H1 (cell line): ENCODE data around the gene MYL11. TPM values are rescaled to one million over a fixed set of nuclear protein-coding genes. Genes with fewer than 3 reads are reported as not detected.
A peak's percentile ranks its signal among the peaks of the same experiment; 100 is the strongest.

ENCODE experiments used
- CTCF ChIA-PET: fragments of 300-600 bp; sonication (Branson Sonifier 250); formaldehyde crosslinking; loops from one replicate; lab custom pipeline; 2021; ENCODE audit not compliant: partially characterized antibody; lab: Charles Lee
- POLR2A ChIA-PET: fragments of 300-600 bp; sonication (Branson Sonifier 250); formaldehyde crosslinking; loops from one replicate; lab custom pipeline; 2021; ENCODE audit warnings: inconsistent platforms; ENCODE audit not compliant: partially characterized antibody; lab: Charles Lee
- DNase-seq, 2 experiments: peaks; one replicate each; pipeline versions ENCODE4 v3.0.0 to v3.0.0-alpha.2; 2010 to 2022; ENCODE audit warnings: low spot score in 2 of 2, low read depth in 1 of 2, mixed read lengths in 1 of 2
- FAIRE-seq: peaks from 2 replicates; lab custom pipeline; 2011; peaks lifted over from hg19 to GRCh38; lab: Jason Lieb, UNC
- H2AFZ ChIP-seq: 2 replicates; pipeline ENCODE4 v1.8.1; 2012; ENCODE audit warnings: low read length, inconsistent platforms
- H2AK5ac ChIP-seq: 2 replicates; pipeline ENCODE4 v1.6.1; 2013; ENCODE audit warnings: low read depth, low read length
- H2BK120ac ChIP-seq: replicated peaks from 2 replicates; pipeline ENCODE3; 2013; ENCODE audit warnings: low read depth, low read length, inconsistent platforms
- H2BK12ac ChIP-seq: 2 replicates; pipeline ENCODE4 v1.6.1; 2013; ENCODE audit warnings: low read depth, low read length
- H2BK15ac ChIP-seq: 2 replicates; pipeline ENCODE4 v1.6.1; 2013; ENCODE audit warnings: low read length
- H2BK20ac ChIP-seq: 2 replicates; pipeline ENCODE4 v1.6.1; 2013; ENCODE audit warnings: low read length
- H2BK5ac ChIP-seq: 2 replicates; pipeline ENCODE4 v1.6.1; 2013; ENCODE audit warnings: low read depth, low read length
- H3K14ac ChIP-seq: 2 replicates; pipeline ENCODE4 v1.6.1; 2013; ENCODE audit warnings: inconsistent platforms; ENCODE audit not compliant: insufficient read length
- H3K18ac ChIP-seq: 2 replicates; pipeline ENCODE4 v1.6.1; 2013; ENCODE audit warnings: low read length; ENCODE audit errors: extremely low read depth
- H3K23ac ChIP-seq: 2 replicates; pipeline ENCODE4 v1.6.1; 2013; ENCODE audit warnings: inconsistent platforms; ENCODE audit not compliant: insufficient read length
- H3K23me2 ChIP-seq: 2 replicates; pipeline ENCODE4 v1.6.1; 2013; ENCODE audit warnings: low read depth, low read length
- H3K27ac ChIP-seq: 2 replicates; pipeline ENCODE4 v1.6.1; 2011; ENCODE audit warnings: low read depth, low read length, inconsistent platforms
- H3K27me3 ChIP-seq, 4 experiments: replicated peaks in 1 of 4; 1 replicate in 1 of 4; 2 replicates in 3 of 4; pipeline versions ENCODE4 v1.6.1 to v1.8.1; 2011 to 2013; ENCODE audit warnings: low read length in 3 of 4, mild to moderate bottlenecking in 3 of 4, inconsistent platforms in 2 of 4, mixed read lengths in 2 of 4, moderate library complexity in 1 of 4; ENCODE audit not compliant: control insufficient read depth in 3 of 4, insufficient read depth in 3 of 4; ENCODE audit errors: extremely low read depth in 1 of 4
- H3K36me3 ChIP-seq, 4 experiments: 2 replicates each; pipeline versions ENCODE4 v1.6.1 to v1.8.1; 2011 to 2013; ENCODE audit warnings: mild to moderate bottlenecking in 4 of 4, low read length in 3 of 4, moderate library complexity in 2 of 4, control low read depth in 1 of 4, inconsistent platforms in 1 of 4; ENCODE audit not compliant: insufficient read depth in 4 of 4, control insufficient read depth in 2 of 4
- H3K4ac ChIP-seq: replicated peaks from 2 replicates; pipeline ENCODE3; 2013; ENCODE audit warnings: low read length, low read depth, mixed read lengths, inconsistent platforms; ENCODE audit not compliant: insufficient read length
- H3K4me1 ChIP-seq, 4 experiments: replicated peaks in 1 of 4; 1 replicate in 1 of 4; 2 replicates in 3 of 4; pipeline versions ENCODE4 v1.6.1 to v1.8.1; 2011 to 2013; ENCODE audit warnings: low read length in 3 of 4, inconsistent platforms in 2 of 4, mixed read lengths in 1 of 4; ENCODE audit not compliant: insufficient read depth in 4 of 4, control insufficient read depth in 3 of 4
- H3K4me2 ChIP-seq, 2 experiments: 2 replicates each; pipeline versions ENCODE4 v1.6.1 to v1.8.1; 2011 to 2013; ENCODE audit warnings: low read depth in 2 of 2, low read length in 2 of 2, control low read depth in 1 of 2, inconsistent platforms in 1 of 2, mild to moderate bottlenecking in 1 of 2; ENCODE audit not compliant: insufficient read depth in 1 of 2
- H3K4me3 ChIP-seq, 4 experiments: fragments of 200-600, 300-600 bp in 1 of 4; sonication (generic), shearing (Covaris generic), sonication (Bioruptor Twin) in 1 of 4; 2 replicates each; pipeline versions ENCODE4 v1.5.1 to v1.8.1; 2011 to 2016; ENCODE audit warnings: low read length in 4 of 4, low read depth in 3 of 4, control low read depth in 2 of 4, inconsistent platforms in 2 of 4, mild to moderate bottlenecking in 2 of 4, mixed read lengths in 1 of 4, moderate library complexity in 1 of 4; ENCODE audit not compliant: insufficient read depth in 2 of 4; ENCODE audit errors: extremely low read depth in 1 of 4
- H3K56ac ChIP-seq: replicated peaks from 2 replicates; pipeline ENCODE3; 2013; ENCODE audit warnings: low read depth, mild to moderate bottlenecking, mixed read lengths, low read length, inconsistent platforms; ENCODE audit not compliant: insufficient read length
- H3K79me1 ChIP-seq: 2 replicates; pipeline ENCODE4 v1.6.1; 2013; ENCODE audit warnings: low read depth, low read length, control low read depth
- H3K79me2 ChIP-seq, 2 experiments: 2 replicates each; pipeline versions ENCODE4 v1.6.1 to v1.8.1; 2012 to 2013; ENCODE audit warnings: low read length in 2 of 2, mild to moderate bottlenecking in 2 of 2, inconsistent platforms in 1 of 2; ENCODE audit not compliant: insufficient read depth in 2 of 2, control insufficient read depth in 1 of 2
- H3K9ac ChIP-seq, 4 experiments: replicated peaks in 1 of 4; 1 replicate in 1 of 4; 2 replicates in 3 of 4; pipeline versions ENCODE4 v1.6.1 to v1.8.1; 2011 to 2013; ENCODE audit warnings: low read depth in 3 of 4, low read length in 3 of 4, control low read depth in 2 of 4, mild to moderate bottlenecking in 2 of 4, moderate library complexity in 2 of 4, inconsistent platforms in 1 of 4; ENCODE audit errors: extremely low read depth in 1 of 4
- H3K9me3 ChIP-seq, 2 experiments: 2 replicates each; pipeline versions ENCODE4 v1.6.1 to v1.8.1; 2012 to 2013; ENCODE audit warnings: mild to moderate bottlenecking in 2 of 2, moderate library complexity in 2 of 2, control low read depth in 1 of 2, inconsistent platforms in 1 of 2, low read depth in 1 of 2, low read length in 1 of 2, mixed read lengths in 1 of 2; ENCODE audit not compliant: insufficient read depth in 2 of 2
- H4K20me1 ChIP-seq, 2 experiments: replicated peaks in 1 of 2; 2 replicates each; pipeline versions ENCODE3 to v1.8.1; 2011 to 2013; ENCODE audit warnings: inconsistent platforms in 2 of 2, low read length in 2 of 2, mild to moderate bottlenecking in 1 of 2; ENCODE audit not compliant: insufficient read depth in 2 of 2, control insufficient read depth in 1 of 2
- H4K5ac ChIP-seq: 2 replicates; pipeline ENCODE4 v1.6.1; 2013; ENCODE audit warnings: low read length, low read depth, mixed read lengths, inconsistent platforms; ENCODE audit not compliant: insufficient read length
- H4K8ac ChIP-seq: 2 replicates; pipeline ENCODE4 v1.8.0; 2013; ENCODE audit warnings: mild to moderate bottlenecking, moderate library complexity, low read length, inconsistent platforms; ENCODE audit not compliant: insufficient read depth; ENCODE audit errors: extremely low read depth
- H4K91ac ChIP-seq: replicated peaks from 2 replicates; pipeline ENCODE3; 2013; ENCODE audit warnings: low read length, mixed read lengths, inconsistent platforms; ENCODE audit not compliant: insufficient read length
- FOSL1 ChIP-seq: IDR thresholded peaks from 2 replicates; pipeline ENCODE4 v1.6.1; 2011; ENCODE audit warnings: mild to moderate bottlenecking, low read depth, low read length, moderate library complexity; ENCODE audit not compliant: insufficient read depth
- WGBS, 2 experiments: shearing (Covaris generic) in 1 of 2; methylation state at CpG; one replicate each; pipeline versions ENCODE4 v1.1.6 to v1.1.7; 2013 to 2015; ENCODE audit warnings: low lambda C conversion rate in 2 of 2, mixed read lengths in 2 of 2, inconsistent platforms in 1 of 2, low coverage in 1 of 2, missing lambda C conversion rate in 1 of 2; ENCODE audit not compliant: insufficient replicate concordance in 2 of 2, insufficient coverage in 1 of 2, insufficient read length in 1 of 2; ENCODE audit errors: extremely low coverage in 1 of 2, missing lambda C conversion rate in 1 of 2; 5-methylcytosine and 5-hydroxymethylcytosine counted together
- polyA plus RNA-seq, 7 experiments: library from polyadenylated mRNA; depleted of rRNA in 3 of 7; stranded (reverse) in 5 of 7; unstranded in 2 of 7; fragments of >200 nt in 5 of 7; fragments of 200-250 nt in 2 of 7; gene quantifications; 1 replicate in 5 of 7; 2 replicates in 1 of 7; 4 replicates in 1 of 7; pipeline versions ENCODE4 v1.2.1 to v1.2.3, GENCODE V29; 2011 to 2013; ENCODE audit warnings: missing spikeins in 2 of 7, mixed read lengths in 2 of 7
- total RNA-seq: library from RNA; stranded (reverse); fragmentation: NEBNext Ultra II Directional; extraction: Animal tissue kit (Norgen Biotek cat#: 25700); gene quantifications from 2 replicates; pipeline ENCODE4 v1.2.1, GENCODE V29; 2021
- TF ChIP-seq, protein P1 (sequence below): IDR thresholded peaks from 2 replicates; pipeline ENCODE4 v1.6.1; 2012; ENCODE audit warnings: inconsistent platforms

Gene MYL11
- total and polyA plus RNA-seq, 2 of the 8 experiments (the other 6 are each of a cell fraction or from before 2014, with no cell fraction given): 1.2 to 1.4 TPM

DNA sequence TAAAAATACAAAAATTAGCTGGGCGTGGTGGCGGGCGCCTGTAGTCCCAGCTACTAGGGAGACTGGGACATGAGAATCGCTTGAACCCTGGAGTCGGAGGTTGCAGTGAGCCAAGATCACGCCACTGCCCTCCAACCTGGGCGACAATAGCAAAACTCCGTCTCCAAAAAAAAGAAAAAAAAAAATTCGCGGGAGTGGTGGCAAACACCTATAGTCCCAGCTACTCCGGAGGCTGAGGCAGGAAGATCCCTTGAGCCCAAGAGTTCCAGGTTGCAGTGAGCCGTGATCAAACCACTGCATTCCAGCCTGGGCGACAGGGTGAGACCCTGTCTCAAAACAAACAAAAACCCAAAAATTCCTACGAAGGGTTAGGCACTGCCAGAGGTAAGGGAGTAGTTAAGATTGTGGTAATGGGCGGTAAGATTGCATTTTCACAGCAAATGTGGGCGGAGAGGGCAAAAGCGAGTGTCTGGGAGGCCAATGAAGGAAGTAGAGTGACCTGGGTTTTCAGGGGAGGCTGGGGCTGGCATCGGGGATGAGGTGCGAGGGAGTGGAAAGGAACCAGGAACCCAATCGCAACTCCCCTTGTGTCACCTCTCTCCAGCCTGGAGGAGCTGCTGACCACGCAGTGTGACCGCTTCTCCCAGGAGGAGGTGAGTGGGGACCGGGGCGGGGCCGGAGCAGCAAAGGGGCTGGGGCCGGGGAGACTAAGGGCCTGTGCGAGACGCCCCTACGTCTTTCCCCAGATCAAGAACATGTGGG lies 2.6 kb downstream of the MYL11 start:
- H4K8ac ChIP-seq: peak overlapping the region; percentile 54; the same call in 1 of the 2 replicates
- peak overlapping the region; percentile 74 for H3K4ac ChIP-seq
- H3K18ac ChIP-seq: peak overlapping the region; percentile 84
- 53% methylated on average over 19 of the region's 29 CpGs; no CpG with 5 or more reads in 1 of the 2 experiments for WGBS, 2 experiments
- no peak overlapping the region for H3K14ac ChIP-seq
- H2AK5ac ChIP-seq: no peak overlapping the region
- peak overlapping the region; percentile 80 to 81 for H3K4me2 ChIP-seq
- H3K23me2 ChIP-seq: peaks cover 10% of the 10 kb centered on the region
- peak overlapping the region; percentile 74 for H3K56ac ChIP-seq
- no peak overlapping the region for H2AFZ ChIP-seq
- H4K20me1 ChIP-seq: no peaks in the 10 kb centered on the region
- ChIA-PET POLR2A (interaction anchor here (0.6 to 13.6 kb wide), 9 partner anchors 12 to 371 kb away, joined by 3 to 151 read pairs (median 4); partner anchors contain the start of genes ALDOA, CD2BP2, PHKG2 and ZNF48), CTCF (interaction anchor here (0.6 to 2.3 kb wide), 5 partner anchors 13 to 31 kb away, joined by 3 to 8 read pairs (median 4); partner anchors contain the start of gene ZNF771)
- peak overlapping the region; percentile 85; the same call in 1 of the 2 replicates for H2BK12ac ChIP-seq
- H3K27ac ChIP-seq: peak overlapping the region; percentile 92
- peaks cover 0 to 9% (median 5%) of the 10 kb centered on the region in 4 experiments; a peak in 5 of 7 replicates for H3K4me1 ChIP-seq
- H3K9me3 ChIP-seq: no peaks in the 10 kb centered on the region
- no peaks in the 10 kb centered on the region for H3K79me2 ChIP-seq
- 0 out of 2 replicates have a peak overlapping the region, but pooled peaks have one; percentile 53 for H2BK15ac ChIP-seq
- no peaks in the 10 kb centered on the region for H3K27me3 ChIP-seq
- FAIRE-seq (no peak), DNase-seq (peak in 1 of 2 experiments; percentile 92)
- TF ChIP-seq, protein P1, sequence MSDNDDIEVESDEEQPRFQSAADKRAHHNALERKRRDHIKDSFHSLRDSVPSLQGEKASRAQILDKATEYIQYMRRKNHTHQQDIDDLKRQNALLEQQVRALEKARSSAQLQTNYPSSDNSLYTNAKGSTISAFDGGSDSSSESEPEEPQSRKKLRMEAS: peak; percentile 64; the same call in 1 of the 2 replicates
- no peak for TF ChIP-seq FOSL1
- H3K79me1 ChIP-seq: no peaks in the 10 kb centered on the region
- H2BK20ac ChIP-seq: no peak overlapping the region
- peak overlapping the region; percentile 53 to 88 (median 66) for H3K4me3 ChIP-seq
- peak overlapping the region; percentile 93 for H4K91ac ChIP-seq
- no peak overlapping the region for H2BK120ac ChIP-seq
- H3K36me3 ChIP-seq: no peaks in the 10 kb centered on the region
- H4K5ac ChIP-seq: peak overlapping the region; percentile 70
- H3K23ac ChIP-seq: no peak overlapping the region
- H3K9ac ChIP-seq: peak overlapping the region; percentile 46 to 63 (median 57)
- H2BK5ac ChIP-seq: peak overlapping the region; percentile 89
